GM23338 (cell line): Measurements from ENCODE around the gene C11orf21. TPM values are rescaled to one million over a fixed set of nuclear protein-coding genes. Genes with fewer than 3 reads are reported as not detected.

Experiments used
- ATAC-seq: fragments of 200-7000 bp; cut with Tn5 transposase; 3 replicates; pipeline ENCODE4 v1.9.1; 2020
- DNase-seq: peaks from one replicate; pipeline ENCODE4 v3.0.0-alpha.2; 2015; ENCODE audit warnings: low spot score
- H2AFZ ChIP-seq: fragments of 200-600 bp; sonication (generic); 2 replicates; pipeline ENCODE4 v1.8.0; 2016; ENCODE audit warnings: antibody characterized with exemption, mild to moderate bottlenecking, moderate library complexity
- H3F3A ChIP-seq: fragments of 200-600 bp; sonication (generic); replicated peaks from 2 replicates; pipeline ENCODE4 v1.8.0; 2017; ENCODE audit warnings: antibody characterized with exemption, mixed run types, low read depth
- H3K27ac ChIP-seq: fragments of 200-600 bp; sonication (generic); 2 replicates; pipeline ENCODE4 v1.6.1; 2016; ENCODE audit warnings: low read depth
- H3K27me3 ChIP-seq: fragments of 200-600 bp; sonication (generic); 2 replicates; pipeline ENCODE4 v1.8.0; 2016; ENCODE audit warnings: mild to moderate bottlenecking, mixed run types, moderate library complexity; ENCODE audit not compliant: insufficient read depth
- H3K36me3 ChIP-seq: fragments of 200-600 bp; sonication (generic); 2 replicates; pipeline ENCODE4 v1.8.0; 2016; ENCODE audit warnings: mild to moderate bottlenecking; ENCODE audit not compliant: insufficient read depth
- H3K4me1 ChIP-seq: fragments of 200-600 bp; sonication (generic); 2 replicates; pipeline ENCODE4 v1.8.0; 2016; ENCODE audit warnings: mild to moderate bottlenecking, moderate library complexity; ENCODE audit not compliant: insufficient read depth
- H3K4me2 ChIP-seq: fragments of 200-600 bp; sonication (generic); 2 replicates; pipeline ENCODE4 v1.7.1; 2017; ENCODE audit warnings: mixed run types
- H3K4me3 ChIP-seq: fragments of 200-600 bp; sonication (generic); 2 replicates; pipeline ENCODE4 v1.6.1; 2016; ENCODE audit warnings: mixed run types
- H3K79me2 ChIP-seq: fragments of 200-600 bp; sonication (generic); replicated peaks from 2 replicates; pipeline ENCODE4 v1.8.0; 2017; ENCODE audit warnings: mild to moderate bottlenecking; ENCODE audit not compliant: insufficient read depth
- H3K9me2 ChIP-seq: fragments of 200-600 bp; sonication (generic); 2 replicates; pipeline ENCODE4 v1.8.0; 2017; ENCODE audit not compliant: insufficient read depth
- H4K20me1 ChIP-seq: fragments of 200-600 bp; sonication (generic); replicated peaks from 2 replicates; pipeline ENCODE4 v1.8.0; 2017; ENCODE audit warnings: mild to moderate bottlenecking; ENCODE audit not compliant: insufficient read depth
- H3K27ac Mint-ChIP-seq: 2 replicates; pipeline ENCODE4 v1.8.0; 2020; ENCODE audit warnings: inconsistent platforms, mild to moderate bottlenecking, moderate library complexity, mixed read lengths
- H3K27me3 Mint-ChIP-seq: 3 replicates; pipeline ENCODE4 v1.8.0; 2022; ENCODE audit warnings: low read depth, mild to moderate bottlenecking, moderate library complexity, mixed read lengths, inconsistent platforms; ENCODE audit not compliant: insufficient read depth, poor library complexity
- H3K36me3 Mint-ChIP-seq: 3 replicates; pipeline ENCODE4 v1.8.0; 2021; ENCODE audit warnings: low read depth, mild to moderate bottlenecking, inconsistent platforms, moderate library complexity, mixed read lengths
- H3K4me1 Mint-ChIP-seq: 3 replicates; pipeline ENCODE4 v1.8.0; 2020; ENCODE audit warnings: mild to moderate bottlenecking, inconsistent platforms, mixed read lengths
- H3K4me3 Mint-ChIP-seq: 3 replicates; pipeline ENCODE4 v1.8.0; 2021; ENCODE audit warnings: moderate library complexity, mild to moderate bottlenecking, inconsistent platforms, mixed read lengths
- H3K9me3 Mint-ChIP-seq: 3 replicates; pipeline ENCODE4 v1.8.0; 2020; ENCODE audit warnings: moderate library complexity, mild to moderate bottlenecking, inconsistent platforms, mixed read lengths
- CREB1 ChIP-seq: fragments of 250-450 bp; sonication (Bioruptor Pico); IDR thresholded peaks from 2 replicates; pipeline ENCODE4 v1.5.0; 2020; ENCODE audit warnings: low read depth, mild to moderate bottlenecking, moderate library complexity
- ETS1 ChIP-seq: IDR thresholded peaks from 2 replicates; pipeline ENCODE4 v1.6.1; 2016; ENCODE audit warnings: antibody characterized with exemption
- EZH2 ChIP-seq: fragments of 200-600 bp; sonication (generic); IDR thresholded peaks from one replicate; pipeline ENCODE4 v1.8.0; 2017; ENCODE audit warnings: antibody characterized with exemption, mild to moderate bottlenecking, low read depth; ENCODE audit not compliant: unreplicated experiment
- EZH2phosphoT487 ChIP-seq: fragments of 200-600 bp; sonication (generic); IDR thresholded peaks from one replicate; pipeline ENCODE4 v1.8.1; 2018; ENCODE audit warnings: antibody characterized with exemption; ENCODE audit not compliant: unreplicated experiment
- NANOG ChIP-seq: IDR thresholded peaks from 2 replicates; pipeline ENCODE4 v1.6.1; 2016; ENCODE audit warnings: antibody characterized with exemption, borderline replicate concordance
- POLR2AphosphoS5 ChIP-seq: IDR thresholded peaks from 2 replicates; pipeline ENCODE4 v1.6.1; 2016; ENCODE audit warnings: antibody characterized with exemption, low read depth
- STAT1 ChIP-seq: IDR thresholded peaks from one replicate; pipeline ENCODE4 v1.6.1; 2016; ENCODE audit warnings: antibody characterized with exemption; ENCODE audit not compliant: unreplicated experiment
- ZNF114 ChIP-seq: fragments of 250-450 bp; sonication (Bioruptor Pico); IDR thresholded peaks from 2 replicates; pipeline ENCODE4 v1.5.0; 2020; ENCODE audit warnings: mild to moderate bottlenecking, moderate library complexity
- ZNF331 ChIP-seq: fragments of 250-450 bp; sonication (Bioruptor Pico); IDR thresholded peaks from 2 replicates; pipeline ENCODE4 v1.5.0; 2020; ENCODE audit warnings: low read depth, mild to moderate bottlenecking, moderate library complexity
- polyA plus RNA-seq: library from polyadenylated mRNA; unstranded; fragments of >200 nt; fragmentation: Nextera tagmentation; extraction: Ambion mirVana; gene quantifications from 2 replicates; pipeline ENCODE4 v1.2.1, GENCODE V29; 2016
- total RNA-seq: library from RNA; depleted of rRNA; stranded (reverse); fragments of >200 nt; shearing (Covaris generic); gene quantifications from 2 replicates; pipeline ENCODE4 v1.2.3, GENCODE V29; 2014
- TF ChIP-seq, protein P1 (sequence below): fragments of 250-450 bp; sonication (Bioruptor Pico); IDR thresholded peaks from 2 replicates; pipeline ENCODE4 v1.5.0; 2020; ENCODE audit warnings: mild to moderate bottlenecking, moderate library complexity
- TF ChIP-seq, protein P2 (sequence below), 2 experiments: fragments of 200-600 bp in 1 of 2; sonication (generic) in 1 of 2; conservative IDR thresholded peaks; 2 replicates each; pipeline versions ENCODE4 v1.5.1 to v1.6.1; 2016 to 2017; ENCODE audit warnings: antibody characterized with exemption in 2 of 2, low read depth in 2 of 2, mild to moderate bottlenecking in 2 of 2, moderate library complexity in 1 of 2
- TF ChIP-seq, protein P3 (sequence below): IDR thresholded peaks from one replicate; pipeline ENCODE4 v1.6.1; 2018; ENCODE audit warnings: antibody characterized with exemption; ENCODE audit not compliant: unreplicated experiment

C11orf21 gene
- total and polyA plus RNA-seq, 2 experiments from 2014 or later = not detected

DNA sequence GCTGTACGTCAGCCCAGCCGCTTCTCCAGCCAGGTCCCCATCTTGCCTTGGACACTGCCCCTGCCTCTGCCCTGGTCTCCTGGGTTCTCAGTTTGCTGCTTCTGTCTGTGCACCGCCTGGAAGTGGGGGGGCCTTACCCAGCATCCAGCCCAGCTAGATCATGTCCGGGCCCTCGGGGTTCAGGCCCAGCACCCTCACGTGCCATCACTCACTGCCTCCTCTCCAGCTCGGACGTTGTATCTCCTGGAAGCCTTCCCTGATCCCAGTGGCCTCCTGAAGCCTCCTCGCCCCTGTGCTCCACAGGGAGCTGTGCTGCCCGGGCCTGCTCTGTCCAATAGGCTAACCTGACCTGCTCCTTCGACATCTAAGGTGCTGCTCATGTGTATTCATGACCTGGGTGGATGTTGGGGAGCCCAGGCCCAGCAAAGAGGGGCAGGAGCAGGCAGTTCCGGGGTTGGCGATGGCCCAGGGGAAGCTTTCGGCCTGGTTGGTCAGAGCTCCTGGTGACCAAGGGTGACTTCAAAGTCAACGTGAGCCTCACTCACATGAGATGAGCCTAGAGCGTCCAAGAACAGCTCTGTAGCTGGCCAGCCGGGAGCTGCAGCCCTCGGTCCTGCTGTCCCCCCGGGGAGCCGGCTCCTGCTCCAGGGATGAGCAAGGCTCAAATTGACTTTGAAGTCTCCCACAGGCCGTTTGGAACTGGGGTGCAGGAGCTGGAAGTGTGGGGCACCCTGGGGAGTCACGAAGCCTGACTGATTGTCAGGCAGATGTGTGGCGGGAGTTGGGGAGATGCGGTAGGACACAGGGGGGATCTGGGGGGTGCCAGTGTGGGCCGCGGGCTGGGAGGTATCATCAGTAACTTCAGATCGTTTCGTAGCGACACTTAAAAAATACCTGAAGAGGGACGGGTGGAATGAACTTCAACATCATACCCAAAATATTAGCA lies 26.1 kb downstream of the C11orf21 start:
- Histone ChIP-seq H3F3A (no peaks in the 10 kb centered on the region), H2AFZ (no peak overlapping the region), H4K20me1 (no peaks in the 10 kb centered on the region), H3K27me3 (peaks cover 38% of the 10 kb centered on the region), H3K4me1 (peaks cover 15% of the 10 kb centered on the region), H3K4me3 (no peak overlapping the region), H3K27ac (no peak overlapping the region), H3K9me2 (no peaks in the 10 kb centered on the region; the same call in 1 of the 2 replicates), H3K79me2 (no peaks in the 10 kb centered on the region), H3K4me2 (no peak overlapping the region), H3K36me3 (no peaks in the 10 kb centered on the region)
- Mint-ChIP-seq H3K27ac (no peak overlapping the region), H3K27me3 (peaks cover 48% of the 10 kb centered on the region), H3K4me3 (no peak overlapping the region), H3K9me3 (peaks cover 7% of the 10 kb centered on the region; the same call in 2 of the 3 replicates), H3K36me3 (no peaks in the 10 kb centered on the region), H3K4me1 (peaks cover 17% of the 10 kb centered on the region)
- DNase-seq = no peak
- no peak for TF ChIP-seq EZH2
- TF ChIP-seq, protein P1, sequence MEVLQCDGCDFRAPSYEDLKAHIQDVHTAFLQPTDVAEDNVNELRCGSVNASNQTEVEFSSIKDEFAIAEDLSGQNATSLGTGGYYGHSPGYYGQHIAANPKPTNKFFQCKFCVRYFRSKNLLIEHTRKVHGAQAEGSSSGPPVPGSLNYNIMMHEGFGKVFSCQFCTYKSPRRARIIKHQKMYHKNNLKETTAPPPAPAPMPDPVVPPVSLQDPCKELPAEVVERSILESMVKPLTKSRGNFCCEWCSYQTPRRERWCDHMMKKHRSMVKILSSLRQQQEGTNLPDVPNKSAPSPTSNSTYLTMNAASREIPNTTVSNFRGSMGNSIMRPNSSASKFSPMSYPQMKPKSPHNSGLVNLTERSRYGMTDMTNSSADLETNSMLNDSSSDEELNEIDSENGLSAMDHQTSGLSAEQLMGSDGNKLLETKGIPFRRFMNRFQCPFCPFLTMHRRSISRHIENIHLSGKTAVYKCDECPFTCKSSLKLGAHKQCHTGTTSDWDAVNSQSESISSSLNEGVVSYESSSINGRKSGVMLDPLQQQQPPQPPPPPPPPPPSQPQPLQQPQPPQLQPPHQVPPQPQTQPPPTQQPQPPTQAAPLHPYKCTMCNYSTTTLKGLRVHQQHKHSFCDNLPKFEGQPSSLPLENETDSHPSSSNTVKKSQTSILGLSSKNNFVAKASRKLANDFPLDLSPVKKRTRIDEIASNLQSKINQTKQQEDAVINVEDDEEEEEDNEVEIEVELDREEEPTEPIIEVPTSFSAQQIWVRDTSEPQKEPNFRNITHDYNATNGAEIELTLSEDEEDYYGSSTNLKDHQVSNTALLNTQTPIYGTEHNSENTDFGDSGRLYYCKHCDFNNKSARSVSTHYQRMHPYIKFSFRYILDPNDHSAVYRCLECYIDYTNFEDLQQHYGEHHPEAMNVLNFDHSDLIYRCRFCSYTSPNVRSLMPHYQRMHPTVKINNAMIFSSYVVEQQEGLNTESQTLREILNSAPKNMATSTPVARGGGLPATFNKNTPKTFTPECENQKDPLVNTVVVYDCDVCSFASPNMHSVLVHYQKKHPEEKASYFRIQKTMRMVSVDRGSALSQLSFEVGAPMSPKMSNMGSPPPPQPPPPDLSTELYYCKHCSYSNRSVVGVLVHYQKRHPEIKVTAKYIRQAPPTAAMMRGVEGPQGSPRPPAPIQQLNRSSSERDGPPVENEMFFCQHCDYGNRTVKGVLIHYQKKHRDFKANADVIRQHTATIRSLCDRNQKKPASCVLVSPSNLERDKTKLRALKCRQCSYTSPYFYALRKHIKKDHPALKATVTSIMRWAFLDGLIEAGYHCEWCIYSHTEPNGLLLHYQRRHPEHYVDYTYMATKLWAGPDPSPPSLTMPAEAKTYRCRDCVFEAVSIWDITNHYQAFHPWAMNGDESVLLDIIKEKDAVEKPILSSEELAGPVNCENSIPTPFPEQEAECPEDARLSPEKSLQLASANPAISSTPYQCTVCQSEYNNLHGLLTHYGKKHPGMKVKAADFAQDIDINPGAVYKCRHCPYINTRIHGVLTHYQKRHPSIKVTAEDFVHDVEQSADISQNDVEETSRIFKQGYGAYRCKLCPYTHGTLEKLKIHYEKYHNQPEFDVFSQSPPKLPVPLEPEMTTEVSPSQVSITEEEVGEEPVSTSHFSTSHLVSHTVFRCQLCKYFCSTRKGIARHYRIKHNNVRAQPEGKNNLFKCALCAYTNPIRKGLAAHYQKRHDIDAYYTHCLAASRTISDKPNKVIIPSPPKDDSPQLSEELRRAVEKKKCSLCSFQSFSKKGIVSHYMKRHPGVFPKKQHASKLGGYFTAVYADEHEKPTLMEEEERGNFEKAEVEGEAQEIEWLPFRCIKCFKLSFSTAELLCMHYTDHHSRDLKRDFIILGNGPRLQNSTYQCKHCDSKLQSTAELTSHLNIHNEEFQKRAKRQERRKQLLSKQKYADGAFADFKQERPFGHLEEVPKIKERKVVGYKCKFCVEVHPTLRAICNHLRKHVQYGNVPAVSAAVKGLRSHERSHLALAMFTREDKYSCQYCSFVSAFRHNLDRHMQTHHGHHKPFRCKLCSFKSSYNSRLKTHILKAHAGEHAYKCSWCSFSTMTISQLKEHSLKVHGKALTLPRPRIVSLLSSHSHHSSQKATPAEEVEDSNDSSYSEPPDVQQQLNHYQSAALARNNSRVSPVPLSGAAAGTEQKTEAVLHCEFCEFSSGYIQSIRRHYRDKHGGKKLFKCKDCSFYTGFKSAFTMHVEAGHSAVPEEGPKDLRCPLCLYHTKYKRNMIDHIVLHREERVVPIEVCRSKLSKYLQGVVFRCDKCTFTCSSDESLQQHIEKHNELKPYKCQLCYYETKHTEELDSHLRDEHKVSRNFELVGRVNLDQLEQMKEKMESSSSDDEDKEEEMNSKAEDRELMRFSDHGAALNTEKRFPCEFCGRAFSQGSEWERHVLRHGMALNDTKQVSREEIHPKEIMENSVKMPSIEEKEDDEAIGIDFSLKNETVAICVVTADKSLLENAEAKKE (CRISPR knock-in tag) = no peak
- TF ChIP-seq, protein P2, sequence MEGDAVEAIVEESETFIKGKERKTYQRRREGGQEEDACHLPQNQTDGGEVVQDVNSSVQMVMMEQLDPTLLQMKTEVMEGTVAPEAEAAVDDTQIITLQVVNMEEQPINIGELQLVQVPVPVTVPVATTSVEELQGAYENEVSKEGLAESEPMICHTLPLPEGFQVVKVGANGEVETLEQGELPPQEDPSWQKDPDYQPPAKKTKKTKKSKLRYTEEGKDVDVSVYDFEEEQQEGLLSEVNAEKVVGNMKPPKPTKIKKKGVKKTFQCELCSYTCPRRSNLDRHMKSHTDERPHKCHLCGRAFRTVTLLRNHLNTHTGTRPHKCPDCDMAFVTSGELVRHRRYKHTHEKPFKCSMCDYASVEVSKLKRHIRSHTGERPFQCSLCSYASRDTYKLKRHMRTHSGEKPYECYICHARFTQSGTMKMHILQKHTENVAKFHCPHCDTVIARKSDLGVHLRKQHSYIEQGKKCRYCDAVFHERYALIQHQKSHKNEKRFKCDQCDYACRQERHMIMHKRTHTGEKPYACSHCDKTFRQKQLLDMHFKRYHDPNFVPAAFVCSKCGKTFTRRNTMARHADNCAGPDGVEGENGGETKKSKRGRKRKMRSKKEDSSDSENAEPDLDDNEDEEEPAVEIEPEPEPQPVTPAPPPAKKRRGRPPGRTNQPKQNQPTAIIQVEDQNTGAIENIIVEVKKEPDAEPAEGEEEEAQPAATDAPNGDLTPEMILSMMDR (conservative IDR thresholded peaks at IDR 0.05; ENCODE audit: low read depth in 2 of 2) = no peak
- TF ChIP-seq CREB1 (CRISPR knock-in tag) = no peak
- no peak for TF ChIP-seq ETS1
- no peak for TF ChIP-seq EZH2phosphoT487
- TF ChIP-seq ZNF331 (CRISPR knock-in tag) = no peak
- no peak for TF ChIP-seq ZNF114 (CRISPR knock-in tag)
- no peak for TF ChIP-seq NANOG
- no peak for TF ChIP-seq STAT1
- TF ChIP-seq POLR2AphosphoS5 = no peak
- TF ChIP-seq, protein P3, sequence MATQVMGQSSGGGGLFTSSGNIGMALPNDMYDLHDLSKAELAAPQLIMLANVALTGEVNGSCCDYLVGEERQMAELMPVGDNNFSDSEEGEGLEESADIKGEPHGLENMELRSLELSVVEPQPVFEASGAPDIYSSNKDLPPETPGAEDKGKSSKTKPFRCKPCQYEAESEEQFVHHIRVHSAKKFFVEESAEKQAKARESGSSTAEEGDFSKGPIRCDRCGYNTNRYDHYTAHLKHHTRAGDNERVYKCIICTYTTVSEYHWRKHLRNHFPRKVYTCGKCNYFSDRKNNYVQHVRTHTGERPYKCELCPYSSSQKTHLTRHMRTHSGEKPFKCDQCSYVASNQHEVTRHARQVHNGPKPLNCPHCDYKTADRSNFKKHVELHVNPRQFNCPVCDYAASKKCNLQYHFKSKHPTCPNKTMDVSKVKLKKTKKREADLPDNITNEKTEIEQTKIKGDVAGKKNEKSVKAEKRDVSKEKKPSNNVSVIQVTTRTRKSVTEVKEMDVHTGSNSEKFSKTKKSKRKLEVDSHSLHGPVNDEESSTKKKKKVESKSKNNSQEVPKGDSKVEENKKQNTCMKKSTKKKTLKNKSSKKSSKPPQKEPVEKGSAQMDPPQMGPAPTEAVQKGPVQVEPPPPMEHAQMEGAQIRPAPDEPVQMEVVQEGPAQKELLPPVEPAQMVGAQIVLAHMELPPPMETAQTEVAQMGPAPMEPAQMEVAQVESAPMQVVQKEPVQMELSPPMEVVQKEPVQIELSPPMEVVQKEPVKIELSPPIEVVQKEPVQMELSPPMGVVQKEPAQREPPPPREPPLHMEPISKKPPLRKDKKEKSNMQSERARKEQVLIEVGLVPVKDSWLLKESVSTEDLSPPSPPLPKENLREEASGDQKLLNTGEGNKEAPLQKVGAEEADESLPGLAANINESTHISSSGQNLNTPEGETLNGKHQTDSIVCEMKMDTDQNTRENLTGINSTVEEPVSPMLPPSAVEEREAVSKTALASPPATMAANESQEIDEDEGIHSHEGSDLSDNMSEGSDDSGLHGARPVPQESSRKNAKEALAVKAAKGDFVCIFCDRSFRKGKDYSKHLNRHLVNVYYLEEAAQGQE = no peak
- ATAC-seq = no peak
